K562 (cell line): ENCODE results near the gene PRC1. TPM values are rescaled to one million over a fixed set of nuclear protein-coding genes. Genes with fewer than 3 reads are reported as not detected.

Source experiments
- CEBPG ChIP-seq, 3 experiments: fragments of 200-800 bp in 1 of 3; sonication (Bioruptor generic) in 1 of 3; sonication (generic) in 1 of 3; formaldehyde crosslinking in 1 of 3; IDR thresholded peaks in 2 of 3; conservative IDR thresholded peaks in 1 of 3; 2 replicates each; pipeline versions ENCODE4 v1.6.1 to v1.8.0; 2016 to 2022; ENCODE audit warnings: missing compliant biosample characterization in 2 of 3, missing genetic modification characterization in 2 of 3, mild to moderate bottlenecking in 1 of 3, missing genetic modification reagents in 1 of 3
- CSDE1 ChIP-seq, 2 experiments: fragments of 450-650 bp; IDR thresholded peaks; 2 replicates each; pipeline ENCODE4 v1.6.1; 2016; ENCODE audit warnings: mild to moderate bottlenecking in 1 of 2
- ETS1 ChIP-seq: conservative IDR thresholded peaks from 2 replicates; pipeline ENCODE4 v1.6.1; 2011; ENCODE audit warnings: low read depth, mild to moderate bottlenecking, low read length; ENCODE audit not compliant: control insufficient read depth
- FOXK2 ChIP-seq, 2 experiments: fragments of 450-650 bp; IDR thresholded peaks in 1 of 2; conservative IDR thresholded peaks in 1 of 2; 2 replicates each; pipeline ENCODE4 v1.6.1; 2016; ENCODE audit warnings: low read depth in 2 of 2, mild to moderate bottlenecking in 1 of 2
- HOXB6 ChIP-seq: fragments of 250-450 bp; sonication (Bioruptor Pico); IDR thresholded peaks from 2 replicates; pipeline ENCODE4 v1.5.1; 2022; ENCODE audit warnings: mild to moderate bottlenecking, borderline replicate concordance
- NCOA1 ChIP-seq: fragments of 450-650 bp; IDR thresholded peaks from 2 replicates; pipeline ENCODE4 v1.6.1; 2016; ENCODE audit warnings: low read depth
- NR2C2 ChIP-seq, 2 experiments: fragments of 200-800 bp in 1 of 2; sonication (Bioruptor generic) in 1 of 2; sonication (generic) in 1 of 2; formaldehyde crosslinking in 1 of 2; IDR thresholded peaks; 2 replicates each; pipeline versions ENCODE4 v1.6.1 to v1.8.0; 2016 to 2022; ENCODE audit warnings: mild to moderate bottlenecking in 1 of 2, missing compliant biosample characterization in 1 of 2, missing genetic modification characterization in 1 of 2, missing genetic modification reagents in 1 of 2
- PTRF ChIP-seq: fragments of 450-650 bp; IDR thresholded peaks from 2 replicates; pipeline ENCODE4 v1.6.1; 2016; ENCODE audit warnings: mild to moderate bottlenecking, missing genetic modification characterization, missing compliant biosample characterization
- RAD51 ChIP-seq: fragments of 450-650 bp; IDR thresholded peaks from 2 replicates; pipeline ENCODE4 v1.7.1; 2016; ENCODE audit warnings: low read depth, mild to moderate bottlenecking, borderline replicate concordance
- RCOR1 ChIP-seq, 2 experiments: IDR thresholded peaks; 2 replicates each; pipeline ENCODE4 v1.6.1; 2012; ENCODE audit warnings: low read depth in 2 of 2, low read length in 2 of 2, borderline replicate concordance in 1 of 2, improper control_type of control experiment in 1 of 2
- SAFB ChIP-seq: fragments of 200-400 bp; formaldehyde crosslinking; IDR thresholded peaks from 2 replicates; pipeline ENCODE4 v1.6.1; 2017; ENCODE audit warnings: low read depth, low read length, borderline replicate concordance
- SMARCA4 ChIP-seq: fragments of 450-650 bp; IDR thresholded peaks from 2 replicates; pipeline ENCODE4 v1.6.1; 2016
- ZBTB12 ChIP-seq: fragments of 250-450 bp; sonication (Bioruptor Pico); IDR thresholded peaks from 2 replicates; pipeline ENCODE4 v1.4.0; 2020
- ZC3H11A ChIP-seq: IDR thresholded peaks from 2 replicates; pipeline ENCODE4 v1.6.1; 2012; ENCODE audit warnings: low read depth, low read length, improper control_type of control experiment
- ZNF609 ChIP-seq: sonication (generic); formaldehyde crosslinking; IDR thresholded peaks from 2 replicates; pipeline ENCODE4 v1.8.1; 2023; ENCODE audit warnings: missing genetic modification reagents, mild to moderate bottlenecking, borderline replicate concordance
- polyA plus RNA-seq, 8 experiments: library from polyadenylated mRNA; depleted of rRNA in 4 of 8; stranded (reverse) in 5 of 8; unstranded in 3 of 8; fragments of >200 nt; fragmentation: Nextera tagmentation in 2 of 8; fragmentation: Illumina TruSeq in 1 of 8; extraction: Ambion mirVana in 2 of 8; extraction: Trizol in 1 of 8; gene quantifications; 2 replicates each; pipeline versions ENCODE4 v1.2.1 to v1.2.3, GENCODE V29; 2011 to 2014; ENCODE audit warnings: inconsistent platforms in 1 of 8, missing spikeins in 1 of 8
- total RNA-seq, 7 experiments: library from RNA; depleted of rRNA in 6 of 7; stranded (reverse); fragments of >200 nt in 6 of 7; fragmentation: Illumina TruSeq in 2 of 7; extraction: Trizol in 2 of 7; gene quantifications; 2 replicates each; pipeline versions ENCODE4 v1.2.1 to v1.2.3, GENCODE V29; 2011 to 2021; ENCODE audit warnings: low replicate concordance in 1 of 7
- TF ChIP-seq, protein P1 (sequence below): fragments of 450-650 bp; IDR thresholded peaks from 2 replicates; pipeline ENCODE4 v1.7.1; 2018; ENCODE audit warnings: mild to moderate bottlenecking, low read depth; ENCODE audit not compliant: partially characterized antibody

PRC1 gene
- total and polyA plus RNA-seq, 9 of the 15 experiments (the other 6 are each of a cell fraction or from before 2014, with no cell fraction given): 156 to 391 (median 240) TPM

- TF ChIP-seq ZNF609 (CRISPR knock-in tag) (no peak), RAD51 (no peak), ZC3H11A (no peak), ZBTB12 (CRISPR knock-in tag) (no peak), CEBPG (CRISPR knock-in tag; IDR thresholded peaks at IDR 0.05) (no peak), CEBPG (tag; conservative IDR thresholded peaks at IDR 0.05 in 1 of 2, IDR thresholded peaks at IDR 0.05 in 1 of 2) (no peak), RCOR1 (IDR thresholded peaks at IDR 0.05; ENCODE audit: borderline replicate concordance in 1 of 2, low read depth in 2 of 2, low read length in 2 of 2) (peak in 1 of 2 experiments; percentile 73; a peak in 1 of 4 replicates), ETS1 (0 out of 2 replicates have a peak, but pooled peaks have one; percentile 18), PTRF (tag) (no peak), SAFB (no peak), SMARCA4 (0 out of 2 replicates have a peak, but pooled peaks have one; percentile 9), NCOA1 (no peak), NR2C2 (CRISPR knock-in tag; IDR thresholded peaks at IDR 0.05) (no peak), NR2C2 (tag; IDR thresholded peaks at IDR 0.05) (no peak), CSDE1 (IDR thresholded peaks at IDR 0.05) (no peak), HOXB6 (CRISPR knock-in tag) (no peak), FOXK2 (conservative IDR thresholded peaks at IDR 0.05 in 1 of 2, IDR thresholded peaks at IDR 0.05 in 1 of 2; ENCODE audit: low read depth in 2 of 2) (no peak)
- TF ChIP-seq, protein P1, sequence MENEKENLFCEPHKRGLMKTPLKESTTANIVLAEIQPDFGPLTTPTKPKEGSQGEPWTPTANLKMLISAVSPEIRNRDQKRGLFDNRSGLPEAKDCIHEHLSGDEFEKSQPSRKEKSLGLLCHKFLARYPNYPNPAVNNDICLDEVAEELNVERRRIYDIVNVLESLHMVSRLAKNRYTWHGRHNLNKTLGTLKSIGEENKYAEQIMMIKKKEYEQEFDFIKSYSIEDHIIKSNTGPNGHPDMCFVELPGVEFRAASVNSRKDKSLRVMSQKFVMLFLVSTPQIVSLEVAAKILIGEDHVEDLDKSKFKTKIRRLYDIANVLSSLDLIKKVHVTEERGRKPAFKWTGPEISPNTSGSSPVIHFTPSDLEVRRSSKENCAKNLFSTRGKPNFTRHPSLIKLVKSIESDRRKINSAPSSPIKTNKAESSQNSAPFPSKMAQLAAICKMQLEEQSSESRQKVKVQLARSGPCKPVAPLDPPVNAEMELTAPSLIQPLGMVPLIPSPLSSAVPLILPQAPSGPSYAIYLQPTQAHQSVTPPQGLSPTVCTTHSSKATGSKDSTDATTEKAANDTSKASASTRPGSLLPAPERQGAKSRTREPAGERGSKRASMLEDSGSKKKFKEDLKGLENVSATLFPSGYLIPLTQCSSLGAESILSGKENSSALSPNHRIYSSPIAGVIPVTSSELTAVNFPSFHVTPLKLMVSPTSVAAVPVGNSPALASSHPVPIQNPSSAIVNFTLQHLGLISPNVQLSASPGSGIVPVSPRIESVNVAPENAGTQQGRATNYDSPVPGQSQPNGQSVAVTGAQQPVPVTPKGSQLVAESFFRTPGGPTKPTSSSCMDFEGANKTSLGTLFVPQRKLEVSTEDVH: no peak
These were observed 59.9 kb downstream of the PRC1 start (continued) for GRCh38 chr15:90934256-90934948.
